Neural cell (in vitro differentiated cells): ENCODE results near the gene GRID1.

Experiments
- CTCF ChIP-seq: fragments of 450-650 bp; IDR thresholded peaks from 2 replicates; pipeline ENCODE4 v1.5.1; 2014; ENCODE audit warnings: antibody characterized with exemption, mild to moderate bottlenecking, moderate library complexity; ENCODE audit not compliant: poor library complexity, severe bottlenecking
- EP300 ChIP-seq: fragments of 450-650 bp; conservative IDR thresholded peaks from 2 replicates; pipeline ENCODE4 v1.6.1; 2014; ENCODE audit warnings: antibody characterized with exemption, mild to moderate bottlenecking, moderate library complexity; ENCODE audit not compliant: poor library complexity, severe bottlenecking
- EZH2 ChIP-seq: fragments of 200-600, 300-800 bp; shearing (Covaris generic), sonication (generic); IDR thresholded peaks from 2 replicates; pipeline ENCODE4 v1.6.1; 2014; ENCODE audit warnings: antibody characterized with exemption, low read length, borderline replicate concordance, mild to moderate bottlenecking; ENCODE audit not compliant: insufficient read depth, poor library complexity, severe bottlenecking
- MXI1 ChIP-seq: fragments of 450-650 bp; conservative IDR thresholded peaks from 2 replicates; pipeline ENCODE4 v1.6.1; 2014; ENCODE audit warnings: antibody characterized with exemption, mild to moderate bottlenecking; ENCODE audit not compliant: poor library complexity, severe bottlenecking
- POLR2AphosphoS5 ChIP-seq: IDR thresholded peaks from 2 replicates; pipeline ENCODE4 v1.6.1; 2012
- RAD21 ChIP-seq: fragments of 450-650 bp; conservative IDR thresholded peaks from 2 replicates; pipeline ENCODE4 v1.6.1; 2014; ENCODE audit warnings: antibody characterized with exemption, mild to moderate bottlenecking, moderate library complexity
- SMC3 ChIP-seq: fragments of 450-650 bp; conservative IDR thresholded peaks from 2 replicates; pipeline ENCODE4 v1.6.1; 2014; ENCODE audit warnings: antibody characterized with exemption, mild to moderate bottlenecking, moderate library complexity; ENCODE audit not compliant: poor library complexity
- TAF1 ChIP-seq: IDR thresholded peaks from 2 replicates; pipeline ENCODE4 v1.6.1; 2012; ENCODE audit warnings: low read depth

GRCh38 chr10:86064931-86065662, 301.5 kb downstream of the GRID1 start:
- TF ChIP-seq CTCF (no peak), EZH2 (no peak), EP300 (no peak), POLR2AphosphoS5 (no peak), SMC3 (no peak), MXI1 (no peak), TAF1 (no peak), RAD21 (no peak)
